ENCODE results near the gene DMGDH.

DMGDH gene

GRCh38 chr5:79081779-79082178, 12.3 kb upstream of the DMGDH start:
- TF ChIP-seq CTCF (IDR thresholded peaks at IDR 0.05; ENCODE audit: low read depth, low read length), result no peak
- DNase-seq (ENCODE audit: low read depth in 2 of 2), result no peak
- H3K4me3 ChIP-seq (replicated peaks in 1 of 2; ENCODE audit: low read depth in 2 of 2, low read length in 2 of 2), result no peak overlapping the region

- H3K4me3 ChIP-seq (replicated peaks in 1 of 2; ENCODE audit: low read depth in 2 of 2, low read length in 2 of 2), result no peak overlapping the region
- no peak for DNase-seq (ENCODE audit: low read depth in 2 of 2)
- no peak for TF ChIP-seq CTCF (IDR thresholded peaks at IDR 0.05; ENCODE audit: low read depth, low read length)
Measured at GRCh38 chr5:79080804-79081203, 11.3 kb upstream of the DMGDH start.

GRCh38 chr5:79077680-79078365, 8.3 kb upstream of the DMGDH start:
- DNase-seq (ENCODE audit: low read depth in 2 of 2), result no peak

GRCh38 chr5:79076819-79077218, 7.3 kb upstream of the DMGDH start:
- H3K4me3 ChIP-seq (replicated peaks in 1 of 2; ENCODE audit: low read depth in 2 of 2, low read length in 2 of 2), result no peak overlapping the region
- no peak for DNase-seq (ENCODE audit: low read depth in 2 of 2)
- TF ChIP-seq CTCF (IDR thresholded peaks at IDR 0.05; ENCODE audit: low read depth, low read length), result no peak

More at GRCh38 chr5:79077680-79078365, 8.3 kb upstream of the DMGDH start:
- no peak overlapping the region for H3K4me3 ChIP-seq (replicated peaks in 1 of 2; ENCODE audit: low read depth in 2 of 2, low read length in 2 of 2)
- no peak for TF ChIP-seq CTCF (IDR thresholded peaks at IDR 0.05; ENCODE audit: low read depth, low read length)

- H3K4me3 ChIP-seq (replicated peaks in 1 of 2; ENCODE audit: low read depth in 2 of 2, low read length in 2 of 2), result no peak overlapping the region
- DNase-seq (ENCODE audit: low read depth in 2 of 2), result no peak
- TF ChIP-seq CTCF (IDR thresholded peaks at IDR 0.05; ENCODE audit: low read depth, low read length), result no peak
Measured at GRCh38 chr5:79075646-79076426, 6.4 kb upstream of the DMGDH start.

GRCh38 chr5:79074641-79075040, 5.2 kb upstream of the DMGDH start:
- no peak for TF ChIP-seq CTCF (IDR thresholded peaks at IDR 0.05; ENCODE audit: low read depth, low read length)
- DNase-seq (ENCODE audit: low read depth in 2 of 2), result peak; percentile 4 to 60
- H3K4me3 ChIP-seq (replicated peaks in 1 of 2; ENCODE audit: low read depth in 2 of 2, low read length in 2 of 2), result no peak overlapping the region
